Amygdala (tissue), 56 donors: Measurements from ENCODE around the gene NEK5.

Experiments
- DNase-seq, 56 donors: peaks; one replicate each; lab custom pipeline; 2025; lab: John Stamatoyannopoulos, UW

NEK5 gene

GRCh38 chr13:52016296-52016695 lies 112.6 kb downstream of the NEK5 start:
- no peak for DNase-seq

DNA sequence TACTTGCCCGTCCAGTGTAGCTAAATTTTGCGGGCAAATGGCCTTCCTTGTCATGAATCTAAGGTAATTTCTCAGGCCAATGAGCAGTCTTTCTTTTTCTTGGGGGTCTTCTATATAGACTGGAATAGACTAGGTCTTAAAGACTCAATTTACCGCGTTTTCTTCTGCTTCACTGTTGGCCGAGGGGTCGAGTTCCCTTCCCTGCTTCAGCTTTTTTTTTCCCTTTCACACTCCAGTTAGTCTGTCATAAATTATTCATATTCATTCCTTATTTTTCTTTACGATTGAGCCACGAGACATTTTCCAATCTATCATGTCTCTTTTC lies 116.4 kb downstream of the NEK5 start:
- no peak for DNase-seq

DNA sequence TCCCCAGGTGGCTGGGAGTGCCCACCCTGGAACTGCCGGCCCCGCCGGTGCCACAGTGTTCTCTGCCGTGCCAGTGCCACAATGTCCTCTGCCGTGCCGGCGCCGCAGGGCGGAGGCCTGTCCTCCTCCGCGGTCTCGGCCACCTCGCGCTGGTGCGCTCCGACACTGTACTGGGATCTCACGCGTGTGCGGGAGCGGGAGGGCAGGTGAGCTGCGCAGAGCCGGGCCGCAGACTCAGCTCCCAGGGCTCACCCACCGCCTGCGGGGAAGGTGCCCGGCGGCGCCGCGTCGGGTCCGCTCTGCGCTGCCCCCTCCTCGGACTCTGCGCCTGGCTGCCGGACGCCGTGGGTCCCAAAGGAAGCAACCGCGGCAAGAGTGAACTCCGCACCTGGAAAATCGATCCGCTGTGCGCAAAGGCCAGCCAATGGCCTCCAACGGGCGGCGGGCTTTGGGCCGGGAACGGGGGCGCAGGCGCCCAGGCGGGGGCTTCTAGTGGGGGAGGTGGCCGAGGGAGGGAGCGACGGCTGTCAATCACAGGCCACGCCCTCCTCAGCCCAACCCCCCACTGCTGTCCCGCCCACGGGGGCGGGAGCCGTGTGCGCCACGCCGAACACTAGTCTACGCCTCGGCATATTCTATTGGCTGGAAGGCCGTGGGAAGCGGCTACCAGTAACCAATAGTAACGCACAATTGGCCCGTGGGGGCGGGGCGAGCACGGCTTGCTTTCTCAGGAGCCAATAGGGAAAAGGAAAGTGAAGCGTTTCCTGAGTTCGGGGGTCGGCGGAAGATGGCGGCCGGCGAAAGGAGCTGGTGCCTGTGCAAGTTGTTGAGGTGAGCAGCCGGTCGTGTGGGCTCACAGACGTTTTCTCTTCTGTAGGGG lies 117.0 kb downstream of the NEK5 start, which contains the start of gene ALG11:
Gene ALG11 (plus strand): TSS at position 767 of the 880 bp plus-strand sequence. CDS start 21 bp downstream, at position 788.
- peak; percentile 49 to 100 (median 98) for DNase-seq

GRCh38 chr13:52010890-52011631 lies 117.8 kb downstream of the NEK5 start, which contains the start of gene ATP7B:
Gene ATP7B, minus strand, starts transcription at chr13:52011450. Its CDS starts 113 bp downstream, at chr13:52011337.
- peak in 9 of 56 donors; percentile 6 to 44 (median 29) for DNase-seq

- DNase-seq: no peak
Measured at GRCh38 chr13:52009946-52010345, 118.9 kb downstream of the NEK5 start.

- no peak for DNase-seq
Measured at GRCh38 chr13:52006523-52007245, 122.2 kb downstream of the NEK5 start.

DNA sequence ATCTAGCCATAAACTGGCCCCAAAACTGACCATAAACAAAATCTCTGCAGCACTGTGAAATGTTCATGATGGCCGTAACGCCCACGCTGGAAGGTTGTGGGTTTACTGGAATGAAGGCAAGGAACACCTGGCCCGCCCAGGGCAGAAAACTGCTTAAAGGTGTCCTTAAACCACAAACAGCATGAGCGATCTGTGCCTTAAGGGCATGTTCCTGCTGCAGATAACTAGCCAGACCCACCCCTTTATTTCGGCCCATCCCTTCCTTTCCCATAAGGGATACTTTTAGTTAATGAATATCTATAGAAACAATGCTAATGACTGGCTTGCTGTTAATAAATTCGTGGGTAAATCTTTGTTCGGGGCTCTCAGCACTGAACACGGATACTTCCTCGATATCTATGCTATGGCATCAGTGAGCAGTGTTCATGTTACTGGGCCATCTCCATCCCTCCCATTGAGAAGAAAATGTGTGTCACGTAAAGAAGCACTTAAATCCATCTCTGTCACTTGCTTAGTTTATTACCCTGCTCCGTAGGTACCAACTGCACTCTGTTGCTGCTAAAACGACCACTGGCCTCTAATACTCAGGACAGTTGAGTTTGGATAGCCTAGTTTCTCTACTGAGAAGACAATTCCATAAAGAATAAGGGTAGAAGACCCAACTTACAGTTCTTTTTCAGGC lies 122.9 kb downstream of the NEK5 start:
- DNase-seq: no peak

GRCh38 chr13:52004511-52005170 lies 124.2 kb downstream of the NEK5 start:
- no peak for DNase-seq

DNA sequence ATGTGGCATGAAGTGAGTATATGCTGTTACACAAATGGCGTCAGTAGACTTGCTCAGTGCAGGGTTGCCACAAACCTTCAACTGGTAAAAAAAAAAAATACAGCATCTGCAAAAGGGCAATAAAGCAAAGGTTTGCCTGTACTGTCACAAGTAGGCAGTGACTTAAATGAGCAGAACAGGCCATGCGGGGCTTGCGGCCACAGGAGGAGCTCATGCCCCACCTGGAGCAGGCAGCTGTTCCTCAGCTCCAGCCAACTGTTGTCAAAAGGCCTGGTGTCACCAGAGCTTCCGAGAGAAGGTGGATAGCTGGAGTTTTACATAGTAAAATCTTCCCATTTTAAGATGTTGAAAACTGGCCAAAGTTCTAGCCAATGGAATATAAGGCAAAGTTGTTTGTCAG lies 125.3 kb downstream of the NEK5 start:
- DNase-seq: no peak

DNA sequence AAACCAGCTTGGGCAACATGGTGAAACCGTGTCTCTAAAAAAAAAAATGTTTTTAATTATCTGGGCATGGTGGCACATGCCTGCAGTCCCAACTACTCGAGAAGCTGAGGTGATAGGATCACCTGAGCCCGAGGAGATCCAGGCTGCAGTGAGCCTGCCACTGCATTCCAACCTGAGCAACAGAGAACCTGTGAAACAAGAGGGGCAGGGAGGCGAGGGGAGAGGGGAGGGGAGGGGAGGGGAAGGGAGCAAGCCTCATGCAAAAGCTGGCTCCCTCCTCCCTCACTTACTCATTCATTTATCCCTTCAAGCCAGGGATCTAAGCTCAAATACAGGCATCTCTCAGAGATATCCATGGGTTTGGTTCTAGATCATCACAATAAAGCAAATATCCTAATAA lies 126.5 kb downstream of the NEK5 start:
- no peak for DNase-seq

DNA sequence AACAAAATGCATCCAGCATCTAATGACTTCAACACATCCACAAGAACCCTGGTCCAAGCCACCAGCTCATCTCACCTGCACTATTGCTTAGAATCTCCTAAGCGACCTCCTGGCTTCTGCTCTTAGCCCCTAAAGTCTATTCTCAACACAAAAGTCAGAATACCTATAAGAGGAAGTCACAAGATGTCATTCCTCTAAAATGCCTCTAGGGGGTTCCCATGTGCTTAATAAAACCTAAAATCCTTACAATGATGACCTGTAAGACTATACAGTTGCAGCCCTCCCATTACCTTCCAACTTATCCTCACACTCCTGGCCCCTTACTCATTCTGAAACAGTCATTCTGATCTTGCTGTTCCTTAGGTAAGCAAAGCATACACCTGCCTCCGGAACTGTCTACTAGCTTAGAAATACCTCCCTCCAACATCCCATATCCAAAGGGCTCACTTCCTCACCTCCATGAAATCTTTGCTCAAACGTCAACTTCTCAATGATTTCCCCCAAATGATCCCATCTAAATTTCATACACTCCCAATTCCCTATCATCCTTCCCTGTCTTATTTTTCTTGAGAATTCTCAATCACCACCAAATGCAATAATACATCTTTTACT lies 127.6 kb downstream of the NEK5 start:
- no peak for DNase-seq

GRCh38 chr13:51999921-52000320 lies 129.0 kb downstream of the NEK5 start:
- DNase-seq: no peak

DNA sequence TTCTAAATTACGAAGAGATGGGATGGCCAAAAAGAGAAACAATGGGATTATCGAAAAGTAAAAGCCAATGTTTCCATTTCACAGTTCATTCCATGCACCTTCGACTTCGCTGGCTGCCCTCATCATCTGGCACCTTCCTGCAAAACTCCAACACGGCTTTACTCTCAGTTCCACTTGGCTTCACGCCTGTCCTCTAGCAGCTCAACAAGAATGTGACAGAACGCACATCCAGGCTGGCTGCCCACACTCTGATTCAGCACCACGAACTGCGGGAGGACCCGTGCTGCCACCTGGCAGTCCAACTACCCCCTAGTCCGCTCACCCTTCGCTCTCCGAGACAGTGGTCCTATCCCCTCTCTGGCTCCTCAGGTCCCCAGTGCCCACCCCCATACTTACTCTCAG lies 129.4 kb downstream of the NEK5 start:
- peak in 28 of 56 donors; percentile 7 to 62 (median 26) for DNase-seq

DNA sequence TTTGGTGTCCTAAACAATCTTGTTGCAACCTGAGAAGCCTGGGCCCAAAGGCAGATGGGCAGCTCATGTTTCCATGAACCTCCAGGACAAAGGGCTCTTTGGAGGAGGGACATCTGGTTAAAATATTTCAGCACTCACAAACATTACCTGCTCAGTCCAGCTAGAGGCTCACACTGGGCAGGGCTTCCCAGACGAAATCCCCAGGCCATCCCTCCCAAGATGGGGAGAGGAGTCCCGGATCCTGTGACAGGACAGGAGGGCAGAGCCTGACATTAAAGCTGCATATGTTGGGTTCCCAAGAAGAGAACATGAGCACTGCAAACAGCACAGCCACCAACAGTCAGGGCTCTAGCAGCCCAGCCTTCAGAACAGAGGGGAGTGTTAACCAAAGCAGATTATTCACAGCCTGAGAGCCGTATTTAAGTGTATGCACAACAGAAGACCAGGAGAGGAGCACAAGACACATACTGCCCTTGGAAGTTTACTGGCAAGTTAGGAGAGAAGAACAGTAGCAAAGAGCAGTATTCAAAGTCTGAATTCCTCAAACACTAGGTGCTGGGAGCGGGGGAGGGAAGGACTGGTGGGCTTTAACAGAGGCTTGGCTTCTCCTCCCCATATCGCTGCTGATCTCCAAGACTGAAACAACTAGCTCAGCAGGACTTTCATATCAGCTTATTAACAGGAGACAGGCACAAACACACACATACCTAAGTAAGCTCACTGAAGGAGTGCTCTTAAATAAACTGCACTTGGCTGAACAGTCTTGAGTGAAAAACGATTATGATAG lies 130.0 kb downstream of the NEK5 start:
- no peak for DNase-seq

GRCh38 chr13:51997641-51998330 lies 131.1 kb downstream of the NEK5 start:
- no peak for DNase-seq

- DNase-seq: no peak
Measured at GRCh38 chr13:51997186-51997585, 131.7 kb downstream of the NEK5 start.

GRCh38 chr13:51996641-51997040 lies 132.2 kb downstream of the NEK5 start:
- no peak for DNase-seq
